Transverse colon (tissue), 4 donors: Measurements from ENCODE around the gene AGPAT3. TPM values are rescaled to one million over a fixed set of nuclear protein-coding genes. Genes with fewer than 3 reads are reported as not detected.

Experiments
- DNase-seq: peaks from one replicate; pipeline ENCODE4 v3.0.0-alpha.2; 2019
- H3K27ac ChIP-seq, 4 donors: fragments of 200-600 bp; sonication (generic); 2 replicates each; pipeline ENCODE4 v1.5.1; 2016 to 2018; ENCODE audit warnings: inconsistent platforms in 4 of 4
- H3K27me3 ChIP-seq: fragments of 200-600 bp; sonication (generic); 2 replicates; pipeline ENCODE4 v1.5.1; 2017; ENCODE audit warnings: inconsistent platforms
- H3K36me3 ChIP-seq, 4 donors: fragments of 200-600 bp; sonication (generic); 2 replicates each; pipeline ENCODE4 v1.5.1; 2017 to 2019; ENCODE audit warnings: inconsistent platforms in 4 of 4
- H3K4me1 ChIP-seq, 4 donors: fragments of 200-600 bp; sonication (generic); 2 replicates each; pipeline ENCODE4 v1.5.1; 2017 to 2020; ENCODE audit warnings: inconsistent platforms in 4 of 4
- H3K4me3 ChIP-seq, 4 donors: fragments of 200-600 bp; sonication (generic); 1 replicate in 1 of 4; 2 replicates in 3 of 4; pipeline versions ENCODE4 v1.5.1 to v1.6.1; 2017 to 2019; ENCODE audit warnings: inconsistent platforms in 4 of 4
- H3K9me3 ChIP-seq, 2 donors: fragments of 200-600 bp; sonication (generic); 2 replicates each; pipeline ENCODE4 v1.5.1; 2017 to 2019; ENCODE audit warnings: inconsistent platforms in 2 of 2
- EP300 ChIP-seq: sonication (generic); formaldehyde crosslinking; IDR thresholded peaks from one replicate; pipeline ENCODE4 v1.6.1; 2017; ENCODE audit warnings: antibody characterized with exemption, low read depth
- POLR2A ChIP-seq: fragments of 450-650 bp; IDR thresholded peaks from one replicate; pipeline ENCODE4 v1.6.1; 2016; ENCODE audit warnings: antibody characterized with exemption, mild to moderate bottlenecking, moderate library complexity
- POLR2AphosphoS5 ChIP-seq, 3 donors: sonication (generic); formaldehyde crosslinking; IDR thresholded peaks; one replicate each; pipeline ENCODE4 v1.6.1; 2016; ENCODE audit warnings: antibody characterized with exemption in 3 of 3
- WGBS, 2 donors: methylation state at CpG; one replicate each; pipeline ENCODE4 v1.1.5; 2018; ENCODE audit warnings: low coverage in 1 of 2; 5-methylcytosine and 5-hydroxymethylcytosine counted together
- in situ Hi-C, 4 donors: fragments of 200-750 bp; cut with MboI; loops; one replicate each; pipeline versions ENCODE4 v1.15.0 to v1.15.1; 2017; ENCODE audit warnings: low sequenced_read_pairs in 3 of 4, low pct_ligation_motif_present in 1 of 4, low pct_unique_long_range_greater_than_20kb in 1 of 4
- intact Hi-C: fragments of 100-400 bp; cut with DNase I; formaldehyde crosslinking; loops from one replicate; pipeline ENCODE4 v1.15.1; 2023; ENCODE audit warnings: low total_unique reads
- total RNA-seq, 4 donors: library from RNA; depleted of rRNA; stranded (reverse); fragments of >200 nt; gene quantifications; one replicate each; pipeline ENCODE4 v1.1.0, GENCODE V29; 2016
- TF ChIP-seq, protein P1 (sequence below), 5 experiments: fragments of 200-600 bp in 3 of 5; fragments of 450-650 bp in 2 of 5; sonication (generic) in 3 of 5; IDR thresholded peaks; 1 replicate in 2 of 5; 2 replicates in 3 of 5; pipeline ENCODE4 v1.5.1; 2016 to 2017; ENCODE audit warnings: antibody characterized with exemption in 5 of 5, inconsistent platforms in 3 of 5, mild to moderate bottlenecking in 2 of 5, moderate library complexity in 1 of 5

Gene AGPAT3
- total RNA-seq, 4 donors from 2014 or later = 59.9 to 116 (median 85.3) TPM

DNA sequence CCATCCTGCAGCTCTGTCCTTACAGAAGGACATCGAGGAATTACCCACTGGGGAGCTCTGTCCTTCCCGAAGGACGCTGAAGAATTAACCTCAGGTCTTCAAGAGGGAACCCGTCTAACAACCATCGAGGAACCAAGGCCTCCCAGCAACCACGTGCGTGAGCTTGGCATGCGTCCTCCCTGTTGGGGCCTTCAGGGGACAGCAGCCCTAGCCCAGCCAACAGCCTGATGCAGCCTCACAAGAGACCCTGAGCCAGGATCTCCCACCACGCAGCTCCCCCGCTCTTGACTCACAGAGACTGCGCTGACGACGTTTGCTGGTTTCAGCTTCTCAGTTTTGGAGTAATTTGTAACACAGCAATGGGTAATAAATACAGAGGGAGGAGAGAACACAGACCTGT, 19.6 kb upstream of the AGPAT3 start:
- no peak for DNase-seq
- 90% methylated on average over 13 of the region's 13 CpGs; no CpG with 5 or more reads in 1 of the 2 donors for WGBS, 2 donors
- H3K36me3 ChIP-seq = no peaks in the 10 kb centered on the region
- no peak overlapping the region for H3K27ac ChIP-seq
- intact Hi-C loops = no loop called here
- peaks cover 0 to 10% (median 0%) of the 10 kb centered on the region in 4 donors for H3K4me1 ChIP-seq
- no peaks in the 10 kb centered on the region for H3K27me3 ChIP-seq
- in situ Hi-C loops = loop anchor here in 1 of 4 donors (25.0 kb wide), 1 partner anchor 92 kb away; no protein-coding TSS in a partner anchor
- no peaks in the 10 kb centered on the region for H3K9me3 ChIP-seq
- no peak overlapping the region for H3K4me3 ChIP-seq
- TF ChIP-seq POLR2AphosphoS5 (IDR thresholded peaks at IDR 0.05) (no peak), POLR2A (no peak), EP300 (no peak)
- TF ChIP-seq, protein P1, sequence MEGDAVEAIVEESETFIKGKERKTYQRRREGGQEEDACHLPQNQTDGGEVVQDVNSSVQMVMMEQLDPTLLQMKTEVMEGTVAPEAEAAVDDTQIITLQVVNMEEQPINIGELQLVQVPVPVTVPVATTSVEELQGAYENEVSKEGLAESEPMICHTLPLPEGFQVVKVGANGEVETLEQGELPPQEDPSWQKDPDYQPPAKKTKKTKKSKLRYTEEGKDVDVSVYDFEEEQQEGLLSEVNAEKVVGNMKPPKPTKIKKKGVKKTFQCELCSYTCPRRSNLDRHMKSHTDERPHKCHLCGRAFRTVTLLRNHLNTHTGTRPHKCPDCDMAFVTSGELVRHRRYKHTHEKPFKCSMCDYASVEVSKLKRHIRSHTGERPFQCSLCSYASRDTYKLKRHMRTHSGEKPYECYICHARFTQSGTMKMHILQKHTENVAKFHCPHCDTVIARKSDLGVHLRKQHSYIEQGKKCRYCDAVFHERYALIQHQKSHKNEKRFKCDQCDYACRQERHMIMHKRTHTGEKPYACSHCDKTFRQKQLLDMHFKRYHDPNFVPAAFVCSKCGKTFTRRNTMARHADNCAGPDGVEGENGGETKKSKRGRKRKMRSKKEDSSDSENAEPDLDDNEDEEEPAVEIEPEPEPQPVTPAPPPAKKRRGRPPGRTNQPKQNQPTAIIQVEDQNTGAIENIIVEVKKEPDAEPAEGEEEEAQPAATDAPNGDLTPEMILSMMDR (IDR thresholded peaks at IDR 0.05) = no peak

DNA sequence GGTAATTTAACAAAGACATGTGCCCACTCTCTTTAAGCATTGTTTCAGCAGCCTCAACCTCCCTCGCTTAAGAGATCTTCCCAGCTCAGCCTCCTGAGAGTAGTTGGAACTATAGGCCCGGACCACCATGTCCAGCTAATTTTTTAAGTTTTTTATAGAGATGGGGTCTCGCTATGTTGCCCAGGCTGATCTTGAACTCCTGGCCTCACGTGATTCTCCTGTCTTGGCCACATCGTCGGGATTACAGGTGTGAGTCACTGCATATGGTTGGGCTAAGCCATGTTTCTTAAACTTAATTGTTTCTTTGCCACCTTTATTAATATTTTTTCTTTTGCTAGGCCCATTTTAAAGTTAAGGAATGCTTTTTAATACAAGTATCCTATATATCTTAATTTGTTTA, 18.6 kb upstream of the AGPAT3 start:
- Histone ChIP-seq H3K36me3 (no peaks in the 10 kb centered on the region), H3K27me3 (no peaks in the 10 kb centered on the region), H3K4me1 (peaks cover 0 to 10% (median 0%) of the 10 kb centered on the region in 4 donors), H3K9me3 (no peaks in the 10 kb centered on the region), H3K4me3 (no peak overlapping the region), H3K27ac (no peak overlapping the region)
- WGBS, 2 donors = 96% methylated on average over 5 to 6 of the region's 6 CpGs
- no peak for DNase-seq
- TF ChIP-seq POLR2AphosphoS5 (IDR thresholded peaks at IDR 0.05) (no peak), POLR2A (no peak)
- intact Hi-C loops (no loop called here), in situ Hi-C loops (loop anchor here in 1 of 4 donors (25.0 kb wide), 1 partner anchor 91 kb away; no protein-coding TSS in a partner anchor)

DNA sequence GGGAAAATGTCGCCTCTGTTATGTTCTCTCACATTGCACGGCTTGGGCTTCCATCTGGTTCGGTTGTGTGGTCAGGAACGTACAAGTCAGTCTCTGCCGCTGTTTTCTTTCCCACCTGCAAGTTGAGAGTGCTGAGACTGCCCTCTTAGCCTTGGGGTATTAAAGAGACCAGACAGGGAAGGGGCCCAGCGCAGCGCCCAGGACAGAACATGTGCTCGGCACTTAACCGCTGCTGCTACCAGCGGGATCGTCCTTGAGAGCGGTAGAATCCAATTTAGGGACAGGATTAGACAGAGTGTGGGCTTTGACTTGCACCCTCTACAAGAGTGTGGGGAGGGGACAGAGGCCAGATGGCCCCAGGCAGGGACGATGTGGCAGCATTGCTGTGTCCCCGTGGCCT, 17.7 kb upstream of the AGPAT3 start:
- in situ Hi-C loops (loop anchor here in 1 of 4 donors (25.0 kb wide), 1 partner anchor 90 kb away; no protein-coding TSS in a partner anchor), intact Hi-C loops (no loop called here)
- Histone ChIP-seq H3K36me3 (no peaks in the 10 kb centered on the region), H3K9me3 (no peaks in the 10 kb centered on the region), H3K4me1 (peaks cover 0 to 10% (median 0%) of the 10 kb centered on the region in 4 donors), H3K27ac (no peak overlapping the region), H3K27me3 (no peaks in the 10 kb centered on the region), H3K4me3 (no peak overlapping the region)
- 96 to 97% methylated on average over 5 to 14 of the region's 14 CpGs for WGBS, 2 donors
- TF ChIP-seq, protein P1 (IDR thresholded peaks at IDR 0.05) = no peak
- TF ChIP-seq POLR2A = no peak
- no peak for TF ChIP-seq EP300
- no peak for TF ChIP-seq POLR2AphosphoS5 (IDR thresholded peaks at IDR 0.05)
- DNase-seq = no peak

DNA sequence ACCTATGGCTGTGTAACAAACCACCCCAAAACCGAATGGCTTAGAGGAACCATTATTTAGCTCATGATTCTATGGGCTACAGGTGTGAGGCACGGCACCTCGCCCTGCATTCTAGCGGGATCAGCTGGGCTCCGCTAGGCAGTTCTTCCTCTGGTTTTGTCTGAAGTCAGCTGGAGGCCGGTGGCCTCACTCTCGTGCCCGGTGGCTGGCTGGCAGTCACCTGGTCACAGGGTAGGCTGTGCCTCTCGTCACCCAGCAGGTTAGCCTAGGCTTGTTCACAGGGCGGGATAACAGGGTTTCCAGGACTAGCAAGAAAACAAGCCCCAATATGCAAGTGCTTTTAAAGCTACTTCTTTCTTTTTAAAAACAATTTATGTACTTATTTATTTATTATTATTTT, 16.3 kb upstream of the AGPAT3 start:
- no peak for DNase-seq
- intact Hi-C loops = no loop called here
- in situ Hi-C loops = loop anchor here in 1 of 4 donors (25.0 kb wide), 1 partner anchor 89 kb away; no protein-coding TSS in a partner anchor
- WGBS, 2 donors = 88% methylated on average over 10 of the region's 10 CpGs; no CpG with 5 or more reads in 1 of the 2 donors
- Histone ChIP-seq H3K4me1 (peaks cover 0 to 7% (median 0%) of the 10 kb centered on the region in 4 donors), H3K36me3 (no peaks in the 10 kb centered on the region), H3K27me3 (no peaks in the 10 kb centered on the region), H3K27ac (no peak overlapping the region), H3K9me3 (no peaks in the 10 kb centered on the region), H3K4me3 (no peak overlapping the region)
- TF ChIP-seq POLR2A (no peak), EP300 (no peak), POLR2AphosphoS5 (IDR thresholded peaks at IDR 0.05) (no peak)
- TF ChIP-seq, protein P1 (IDR thresholded peaks at IDR 0.05) = no peak
